AG09309 (cell line): ENCODE results near the gene KIF5A.

Experiments
- DNase-seq: peaks from one replicate; pipeline ENCODE4 v3.0.0-alpha.2; 2010; ENCODE audit warnings: low read depth
- H3K4me3 ChIP-seq: 2 replicates; pipeline ENCODE4 v1.5.1; 2011; ENCODE audit warnings: mild to moderate bottlenecking, low read depth, low read length, moderate library complexity; ENCODE audit not compliant: control insufficient read depth
- TF ChIP-seq, protein P1 (sequence below): IDR thresholded peaks from 2 replicates; pipeline ENCODE4 v1.5.1; 2011; ENCODE audit warnings: mild to moderate bottlenecking, low read depth, low read length, inconsistent platforms; ENCODE audit not compliant: insufficient read depth, control insufficient read depth; ENCODE audit errors: missing control alignments

KIF5A gene

DNA sequence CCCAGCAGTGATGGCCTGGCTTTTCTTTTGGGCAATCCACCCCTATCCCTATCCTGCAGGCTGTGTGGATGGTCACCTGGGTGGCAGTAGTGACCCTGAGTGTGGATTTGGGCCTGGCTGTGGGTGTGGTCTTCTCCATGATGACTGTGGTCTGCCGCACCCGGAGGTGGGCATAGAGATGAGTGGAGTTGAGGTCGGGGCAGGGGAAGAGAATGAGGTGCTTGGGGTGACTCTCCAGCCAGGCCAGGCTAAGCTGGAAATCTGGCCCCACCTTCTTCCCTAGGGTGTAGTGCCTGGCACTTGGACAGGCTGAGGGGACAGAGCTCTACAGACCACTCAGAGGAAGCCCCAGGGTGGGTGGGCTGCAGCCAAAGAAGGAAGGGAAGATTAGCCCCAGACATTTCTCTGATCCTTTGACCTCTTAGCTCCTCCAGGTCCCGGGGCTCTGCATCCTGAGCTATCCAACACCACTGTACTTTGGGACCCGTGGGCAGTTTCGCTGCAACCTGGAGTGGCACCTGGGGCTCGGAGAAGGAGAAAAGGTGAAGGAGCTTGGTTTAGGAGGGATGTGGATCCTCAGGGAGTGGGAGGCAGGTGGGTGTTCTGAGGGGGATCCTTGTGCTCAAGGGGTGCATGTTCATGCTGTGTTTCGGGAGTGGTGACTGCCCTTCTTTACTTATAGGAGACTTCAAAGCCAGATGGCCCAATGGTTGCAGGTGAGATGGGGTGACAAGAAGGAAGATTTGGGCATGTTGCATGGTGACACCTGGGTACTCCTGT, 74.8 kb downstream of the KIF5A start:
- TF ChIP-seq, protein P1, sequence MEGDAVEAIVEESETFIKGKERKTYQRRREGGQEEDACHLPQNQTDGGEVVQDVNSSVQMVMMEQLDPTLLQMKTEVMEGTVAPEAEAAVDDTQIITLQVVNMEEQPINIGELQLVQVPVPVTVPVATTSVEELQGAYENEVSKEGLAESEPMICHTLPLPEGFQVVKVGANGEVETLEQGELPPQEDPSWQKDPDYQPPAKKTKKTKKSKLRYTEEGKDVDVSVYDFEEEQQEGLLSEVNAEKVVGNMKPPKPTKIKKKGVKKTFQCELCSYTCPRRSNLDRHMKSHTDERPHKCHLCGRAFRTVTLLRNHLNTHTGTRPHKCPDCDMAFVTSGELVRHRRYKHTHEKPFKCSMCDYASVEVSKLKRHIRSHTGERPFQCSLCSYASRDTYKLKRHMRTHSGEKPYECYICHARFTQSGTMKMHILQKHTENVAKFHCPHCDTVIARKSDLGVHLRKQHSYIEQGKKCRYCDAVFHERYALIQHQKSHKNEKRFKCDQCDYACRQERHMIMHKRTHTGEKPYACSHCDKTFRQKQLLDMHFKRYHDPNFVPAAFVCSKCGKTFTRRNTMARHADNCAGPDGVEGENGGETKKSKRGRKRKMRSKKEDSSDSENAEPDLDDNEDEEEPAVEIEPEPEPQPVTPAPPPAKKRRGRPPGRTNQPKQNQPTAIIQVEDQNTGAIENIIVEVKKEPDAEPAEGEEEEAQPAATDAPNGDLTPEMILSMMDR: no peak
- no peak for DNase-seq
- H3K4me3 ChIP-seq: no peak overlapping the region

- no peak overlapping the region for H3K4me3 ChIP-seq
- TF ChIP-seq, protein P1: no peak
- DNase-seq: no peak
These were observed 75.6 kb downstream of the KIF5A start for GRCh38 chr12:57625261-57626032.

GRCh38 chr12:57626111-57626920, 76.5 kb downstream of the KIF5A start:
- H3K4me3 ChIP-seq: no peak overlapping the region
- no peak for DNase-seq
- TF ChIP-seq, protein P1: no peak

- H3K4me3 ChIP-seq: no peak overlapping the region
- TF ChIP-seq, protein P1: no peak
- DNase-seq: no peak
These were observed 77.1 kb downstream of the KIF5A start for GRCh38 chr12:57626921-57627445.

- DNase-seq: no peak
- TF ChIP-seq, protein P1: no peak
- no peak overlapping the region for H3K4me3 ChIP-seq
These were observed 77.8 kb downstream of the KIF5A start for GRCh38 chr12:57627501-57628279.
